Psoas muscle (tissue), 7 donors: ENCODE measurements around the gene PUS7L. TPM values are rescaled to one million over a fixed set of nuclear protein-coding genes. Genes with fewer than 3 reads are reported as not detected.

Source experiments
- polyA plus RNA-seq, 3 donors: library from polyadenylated mRNA; stranded (reverse); fragments of 200-250 nt; gene quantifications; one replicate each; pipeline ENCODE4 v1.2.3, GENCODE V29; 2013
- total RNA-seq, 4 donors: library from RNA; stranded (reverse); fragmentation: NEBNext Ultra II Directional in 2 of 4; extraction: Animal tissue kit (Norgen Biotek cat#: 25700) in 2 of 4; gene quantifications; one replicate each; pipeline versions ENCODE4 v1.2.1 to v1.2.4, GENCODE V29; 2021 to 2023
- donor health status: healthy with polysubstance abuse.
- donor health status: DM: no; HTN: no; CAD: no; lungs with moderate emphysema.
- donor health status: Bipolar disorder and iron deficiency.
- donor health status: healthy.
- donor health status: DM: no; HTN: no; CAD: no.
- donor health status: DM: no; HTN: no; CAD: no.
- donor health status: DM: yes; HTN: yes; CAD: no.

PUS7L gene
- total and polyA plus RNA-seq, 7 donors, result 1.3 to 4.7 (median 3.2) TPM

Other genes with a start within 250 kb of the PUS7L start
- gene ADAMTS20, start 206.6 kb downstream of the PUS7L start, total RNA-seq, result not detected
- under 1 TPM in 1 of 3 donors, not detected in 2; 0.01 TPM for gene ADAMTS20, start 206.6 kb downstream of the PUS7L start, polyA plus RNA-seq
- gene IRAK4, start 161 bp upstream of the PUS7L start, total RNA-seq, result 1 to 10 TPM; 3.0 to 4.7 (median 3.5) TPM
- gene IRAK4, start 161 bp upstream of the PUS7L start, polyA plus RNA-seq, result 1 to 10 TPM; 2.2 to 3.6 (median 2.9) TPM
- 10 to 100 TPM in 1 of 4 donors, 1 to 10 TPM in 3; 6.2 to 12.7 (median 9.2) TPM for gene TWF1, start 47.5 kb upstream of the PUS7L start, total RNA-seq
- gene TWF1, start 47.5 kb upstream of the PUS7L start, polyA plus RNA-seq, result 10 to 100 TPM in 1 of 3 donors, 1 to 10 TPM in 2; 5.8 to 10.7 (median 9.6) TPM
- gene TMEM117, start 77.3 kb upstream of the PUS7L start, total RNA-seq, result 1 to 10 TPM; 3.3 to 4.7 (median 4.2) TPM
- gene TMEM117, start 77.3 kb upstream of the PUS7L start, polyA plus RNA-seq, result 1 to 10 TPM; 1.9 to 4.1 (median 3.3) TPM